IPS DF 6.9 (cell line): ENCODE results near the gene ENG.

Source experiments
- DNase-seq: peaks from one replicate; pipeline ENCODE4 v3.0.0-alpha.2; 2013; ENCODE audit warnings: low read depth, low spot score
- H3K27ac ChIP-seq: one replicate; pipeline ENCODE4 v1.5.1; 2013; ENCODE audit warnings: low read length, control low read depth
- H3K27me3 ChIP-seq: 2 replicates; pipeline ENCODE4 v1.6.1; 2013; ENCODE audit warnings: mild to moderate bottlenecking, low read length; ENCODE audit not compliant: control insufficient read depth, insufficient read depth
- H3K36me3 ChIP-seq: 2 replicates; pipeline ENCODE4 v1.6.1; 2013; ENCODE audit warnings: low read length; ENCODE audit not compliant: control insufficient read depth, insufficient read depth
- H3K4me1 ChIP-seq: 2 replicates; pipeline ENCODE4 v1.6.1; 2013; ENCODE audit warnings: low read length; ENCODE audit not compliant: control insufficient read depth, insufficient read depth
- H3K4me3 ChIP-seq: 2 replicates; pipeline ENCODE4 v1.5.1; 2013; ENCODE audit warnings: mild to moderate bottlenecking, low read length
- H3K9me3 ChIP-seq: 2 replicates; pipeline ENCODE4 v1.6.1; 2013; ENCODE audit warnings: low read length, inconsistent platforms; ENCODE audit not compliant: control insufficient read depth, insufficient read depth
- WGBS: extraction: QIAGEN DNeasy Blood & Tissue Kit; methylation state at CpG from one replicate; pipeline ENCODE4 v1.1.7; 2013; ENCODE audit warnings: mixed read lengths, missing lambda C conversion rate; ENCODE audit not compliant: insufficient read length, insufficient coverage; 5-methylcytosine and 5-hydroxymethylcytosine counted together

ENG gene

DNA sequence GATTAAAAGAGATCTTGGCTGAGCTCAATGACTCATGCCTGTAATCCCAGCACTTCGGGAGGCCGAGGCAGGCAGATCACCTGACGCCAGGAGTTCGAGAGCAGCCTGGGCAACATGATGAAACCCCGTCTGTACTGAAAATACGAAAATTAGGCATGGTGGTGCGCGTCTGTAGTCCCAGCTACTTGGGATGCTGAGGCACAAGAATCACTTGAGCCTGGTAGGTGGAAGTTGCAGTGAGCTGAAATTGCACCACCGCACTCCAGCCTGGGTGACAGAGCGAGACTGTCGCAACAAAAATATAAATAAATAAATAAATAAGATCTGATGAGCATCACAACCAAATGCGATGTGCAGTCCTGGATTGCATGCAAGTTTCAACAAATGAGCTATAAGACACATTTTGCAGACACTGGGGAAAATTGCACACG is 8.7 kb upstream of the ENG start:
- Histone ChIP-seq H3K27me3 (no peaks in the 10 kb centered on the region), H3K4me3 (no peak overlapping the region), H3K27ac (no peak overlapping the region), H3K36me3 (peaks cover 4% of the 10 kb centered on the region; the same call in 1 of the 2 replicates), H3K4me1 (no peaks in the 10 kb centered on the region; the same call in 1 of the 2 replicates), H3K9me3 (no peaks in the 10 kb centered on the region)
- DNase-seq = no peak
- no CpG with 5 or more reads among the region's 13 CpGs for WGBS

- Histone ChIP-seq H3K27ac (no peak overlapping the region), H3K36me3 (peaks cover 1% of the 10 kb centered on the region; the same call in 1 of the 2 replicates), H3K9me3 (no peaks in the 10 kb centered on the region), H3K27me3 (no peaks in the 10 kb centered on the region), H3K4me3 (no peak overlapping the region), H3K4me1 (no peaks in the 10 kb centered on the region; the same call in 1 of the 2 replicates)
- no CpG with 5 or more reads among the region's 29 CpGs for WGBS
- DNase-seq = no peak
Measured at GRCh38 chr9:127862075-127863011, 7.9 kb upstream of the ENG start.

DNA sequence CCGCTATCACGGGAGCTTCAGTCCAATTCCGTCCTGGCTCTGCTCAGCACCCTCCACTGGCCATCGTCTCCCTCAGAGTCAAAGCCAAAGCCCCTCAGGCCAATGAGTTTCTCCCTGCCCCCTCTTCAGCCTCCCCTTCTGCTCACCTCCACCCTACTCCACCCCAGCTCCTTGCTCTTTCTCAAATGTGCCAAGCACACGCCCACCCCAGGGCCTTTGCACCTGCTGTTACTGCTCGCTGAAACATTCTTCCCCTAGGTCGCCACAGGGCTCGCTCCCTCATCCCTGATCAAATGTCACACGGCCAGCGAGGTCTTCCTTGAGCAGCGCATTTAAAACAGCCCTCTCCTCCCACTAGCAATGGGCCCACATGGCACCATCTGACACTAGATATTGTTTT is 6.3 kb upstream of the ENG start:
- no peak overlapping the region for H3K27ac ChIP-seq
- no peaks in the 10 kb centered on the region; the same call in 1 of the 2 replicates for H3K36me3 ChIP-seq
- H3K4me3 ChIP-seq = no peak overlapping the region
- H3K4me1 ChIP-seq = no peaks in the 10 kb centered on the region; the same call in 1 of the 2 replicates
- WGBS = no CpG with 5 or more reads among the region's 11 CpGs
- no peak for DNase-seq
- no peaks in the 10 kb centered on the region for H3K9me3 ChIP-seq
- H3K27me3 ChIP-seq = no peaks in the 10 kb centered on the region

GRCh38 chr9:127860260-127860659 is 5.8 kb upstream of the ENG start:
- no peak for DNase-seq
- H3K4me3 ChIP-seq = no peak overlapping the region
- no peaks in the 10 kb centered on the region for H3K9me3 ChIP-seq
- no peaks in the 10 kb centered on the region for H3K27me3 ChIP-seq
- H3K4me1 ChIP-seq = no peaks in the 10 kb centered on the region; the same call in 1 of the 2 replicates
- WGBS = no CpG with 5 or more reads among the region's 8 CpGs
- H3K36me3 ChIP-seq = no peaks in the 10 kb centered on the region; the same call in 1 of the 2 replicates
- H3K27ac ChIP-seq = no peak overlapping the region

DNA sequence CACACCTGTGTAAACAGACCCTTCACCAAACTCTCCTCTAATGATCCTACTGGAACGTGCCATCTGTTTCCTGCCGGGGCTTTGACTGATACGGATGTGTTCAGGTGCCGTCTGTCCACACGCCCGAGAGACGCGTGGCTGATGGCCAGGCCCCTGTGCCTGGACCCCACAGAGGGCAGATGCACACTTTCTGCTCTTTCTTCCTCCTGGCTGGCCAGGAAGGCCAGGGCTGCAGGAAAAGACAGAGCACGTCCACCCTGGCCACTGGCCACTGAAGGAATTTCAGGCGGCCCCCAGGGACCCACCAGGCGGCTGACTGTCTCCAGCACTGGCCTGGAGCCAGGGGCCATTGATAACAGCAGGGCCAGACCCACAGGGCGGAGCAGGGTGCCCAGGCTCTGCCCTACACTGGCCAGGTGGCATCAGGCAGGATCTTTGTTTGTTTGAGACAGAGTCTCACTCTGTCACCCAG is 3.6 kb upstream of the ENG start:
- Histone ChIP-seq H3K27ac (no peak overlapping the region), H3K36me3 (no peaks in the 10 kb centered on the region; the same call in 1 of the 2 replicates)
- no CpG with 5 or more reads among the region's 12 CpGs for WGBS

DNA sequence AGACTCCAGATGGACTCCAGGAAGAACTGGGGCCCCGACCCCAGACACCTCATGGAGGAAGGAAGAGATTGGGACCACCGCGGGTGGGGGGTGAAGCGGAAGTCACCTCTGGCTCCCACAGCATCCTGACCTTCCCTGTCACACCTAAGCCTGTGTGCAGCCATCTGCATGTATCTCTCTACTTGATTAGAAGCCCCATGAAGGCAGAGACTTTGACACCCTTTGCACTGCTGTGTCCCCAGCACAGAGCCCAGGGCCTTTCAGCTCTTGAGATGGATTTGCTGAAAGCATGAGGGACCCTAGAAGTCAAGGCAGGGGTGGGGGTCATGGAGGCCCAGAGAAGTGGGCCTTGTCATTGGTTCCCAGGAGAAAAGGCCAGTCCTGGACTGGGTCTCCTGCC is 2.8 kb upstream of the ENG start:
- WGBS = no CpG with 5 or more reads among the region's 4 CpGs
- Histone ChIP-seq H3K36me3 (no peaks in the 10 kb centered on the region; the same call in 1 of the 2 replicates), H3K27me3 (no peaks in the 10 kb centered on the region), H3K27ac (no peak overlapping the region), H3K4me1 (peaks cover 3% of the 10 kb centered on the region), H3K4me3 (no peak overlapping the region), H3K9me3 (no peaks in the 10 kb centered on the region)
- no peak for DNase-seq

More for the DNA sequence above, 3.6 kb upstream of the ENG start:
- no peak for DNase-seq
- Histone ChIP-seq H3K4me3 (no peak overlapping the region), H3K4me1 (peaks cover 3% of the 10 kb centered on the region), H3K27me3 (no peaks in the 10 kb centered on the region), H3K9me3 (no peaks in the 10 kb centered on the region)

DNA sequence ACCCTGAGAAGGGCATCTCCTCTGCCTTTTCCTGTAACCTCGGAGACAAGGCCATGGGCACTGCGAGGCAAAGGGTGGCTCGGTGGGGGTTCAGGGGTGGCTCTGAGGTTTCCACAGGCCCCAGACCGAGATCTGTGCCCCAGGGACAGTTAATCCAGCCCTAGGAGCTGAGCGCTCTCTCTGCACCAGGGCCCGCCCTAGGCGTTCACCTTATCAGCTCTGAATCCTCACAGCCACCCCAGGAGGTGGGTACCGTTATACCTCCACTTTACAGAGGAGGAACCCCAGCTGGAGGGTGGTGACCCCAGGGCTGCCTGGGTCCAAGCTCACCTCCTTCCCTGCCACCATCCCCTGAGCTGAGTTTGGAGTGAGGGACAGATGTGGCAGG is 2.3 kb upstream of the ENG start:
- DNase-seq = no peak
- Histone ChIP-seq H3K4me1 (peaks cover 3% of the 10 kb centered on the region), H3K36me3 (no peaks in the 10 kb centered on the region; the same call in 1 of the 2 replicates), H3K4me3 (no peak overlapping the region), H3K9me3 (no peaks in the 10 kb centered on the region), H3K27me3 (no peaks in the 10 kb centered on the region), H3K27ac (no peak overlapping the region)
- WGBS = no CpG with 5 or more reads among the region's 8 CpGs

GRCh38 chr9:127856094-127856728 is 1.8 kb upstream of the ENG start:
- WGBS = no CpG with 5 or more reads among the region's 11 CpGs
- H3K27me3 ChIP-seq = no peaks in the 10 kb centered on the region
- DNase-seq = no peak
- peaks cover 3% of the 10 kb centered on the region for H3K4me1 ChIP-seq
- no peaks in the 10 kb centered on the region for H3K9me3 ChIP-seq
- no peak overlapping the region for H3K4me3 ChIP-seq
- no peaks in the 10 kb centered on the region; the same call in 1 of the 2 replicates for H3K36me3 ChIP-seq
- H3K27ac ChIP-seq = no peak overlapping the region

GRCh38 chr9:127855522-127855921 is 1.1 kb upstream of the ENG start:
- Histone ChIP-seq H3K36me3 (no peaks in the 10 kb centered on the region; the same call in 1 of the 2 replicates), H3K27ac (no peak overlapping the region), H3K9me3 (no peaks in the 10 kb centered on the region), H3K4me3 (no peak overlapping the region), H3K27me3 (no peaks in the 10 kb centered on the region), H3K4me1 (peaks cover 3% of the 10 kb centered on the region)
- DNase-seq = no peak
- no CpG with 5 or more reads among the region's 5 CpGs for WGBS

GRCh38 chr9:127854960-127855359 is 502 bp upstream of the ENG start:
- H3K27me3 ChIP-seq = no peaks in the 10 kb centered on the region
- no CpG with 5 or more reads among the region's 11 CpGs for WGBS
- no peak for DNase-seq
- no peaks in the 10 kb centered on the region for H3K36me3 ChIP-seq
- peaks cover 3% of the 10 kb centered on the region for H3K4me1 ChIP-seq
- no peak overlapping the region for H3K27ac ChIP-seq
- no peaks in the 10 kb centered on the region for H3K9me3 ChIP-seq
- H3K4me3 ChIP-seq = no peak overlapping the region
